ENCODE measurements around the gene ATF6B.
"Not testable (repeated sequence)": the region's sequence is repeated elsewhere in the genome, so short reads cannot be mapped to it uniquely, and the experiment has no call there.

Gene ATF6B

GRCh38 chr6:32153564-32154513 is 25.8 kb upstream of the ATF6B start, which contains the start of gene PPT2:
Gene PPT2, plus strand, starts transcription at chr6:32154141. Its CDS starts 454 bp downstream, at chr6:32154595.
- peak; percentile 54 for DNase-seq

- no peak for DNase-seq
Observed at GRCh38 chr6:32152769-32153563, 24.9 kb upstream of the ATF6B start.

GRCh38 chr6:32151863-32152768 is 24.1 kb upstream of the ATF6B start, which contains the start of gene PRRT1:
Gene PRRT1, minus strand, starts transcription at chr6:32151939. Its CDS starts 112 bp downstream, at chr6:32151827.
- no peak for DNase-seq

GRCh38 chr6:32151181-32151862 is 23.3 kb upstream of the ATF6B start:
- no peak for DNase-seq

GRCh38 chr6:32149932-32150870 is 22.2 kb upstream of the ATF6B start:
- DNase-seq, result no peak

- no peak for DNase-seq
Observed at GRCh38 chr6:32149092-32149755, 21.2 kb upstream of the ATF6B start.

- no peak for DNase-seq
Observed at GRCh38 chr6:32148289-32149091, 20.4 kb upstream of the ATF6B start.

GRCh38 chr6:32147401-32148132 is 19.5 kb upstream of the ATF6B start:
- no peak for DNase-seq

GRCh38 chr6:32146687-32147086 is 18.6 kb upstream of the ATF6B start:
- DNase-seq, result no peak

- DNase-seq, result no peak
Observed at GRCh38 chr6:32146287-32146686, 18.2 kb upstream of the ATF6B start.

GRCh38 chr6:32144238-32144637 is 16.2 kb upstream of the ATF6B start:
- not testable (repeated sequence) for DNase-seq

- DNase-seq, result no peak
Observed at GRCh38 chr6:32140420-32141046, 12.5 kb upstream of the ATF6B start.

- DNase-seq, result no peak
Observed at GRCh38 chr6:32139590-32139989, 11.5 kb upstream of the ATF6B start.

- no peak for DNase-seq
Observed at GRCh38 chr6:32137454-32137853, 9.4 kb upstream of the ATF6B start.

GRCh38 chr6:32133786-32134185 is 5.7 kb upstream of the ATF6B start:
- no peak for DNase-seq

GRCh38 chr6:32132110-32132509 is 4.1 kb upstream of the ATF6B start:
- DNase-seq, result no peak

- no peak for DNase-seq
Observed at GRCh38 chr6:32131439-32131948, 3.4 kb upstream of the ATF6B start.
